GM18508 (cell line): ENCODE data around the gene IL26.

ENCODE experiments used
- ATAC-seq: cut with Tn5 transposase; IDR thresholded peaks from one replicate; pipeline ENCODE4 v1.9.1; 2021; ENCODE audit warnings: moderate number of reproducible peaks; ENCODE audit not compliant: insufficient read depth, unreplicated experiment

The IL26 gene

DNA sequence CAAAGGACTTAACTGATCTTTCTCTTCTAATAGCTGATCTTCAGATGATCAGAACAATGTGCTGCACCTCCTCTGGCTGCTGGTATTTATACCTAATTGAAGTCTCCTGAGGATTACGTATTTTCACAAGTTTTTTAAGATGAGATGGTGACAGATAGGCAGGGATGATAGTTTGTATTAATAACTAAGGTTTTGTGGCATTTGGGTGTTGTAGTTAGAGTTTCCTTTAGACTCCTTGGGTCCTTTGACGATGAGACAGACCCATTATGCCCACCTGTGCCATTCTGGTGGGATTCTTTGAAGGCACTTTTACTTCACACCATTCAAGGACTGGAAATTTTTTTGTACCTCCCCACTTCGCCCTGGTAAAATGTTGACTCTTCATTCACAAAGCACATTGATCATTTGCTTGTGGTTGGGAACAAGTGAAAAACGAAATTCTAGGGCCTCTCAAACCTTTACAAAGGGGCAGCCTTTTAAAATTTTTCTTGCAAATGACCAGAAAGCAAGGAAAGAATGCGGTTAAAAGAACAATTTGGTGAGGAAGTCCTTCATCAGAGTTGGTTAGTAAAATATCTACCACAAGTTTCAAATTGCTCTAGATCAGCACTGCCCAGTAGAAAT, 65.8 kb downstream of the IL26 start, which contains the start of gene IFNG:
IFNG (minus strand) TSS at position 60 of the 624 bp plus-strand sequence. CDS start 125 bp downstream, outside the sequence.
- ATAC-seq: no peak

- ATAC-seq: no peak
Measured at GRCh38 chr12:68158432-68158831, 67.2 kb downstream of the IL26 start.

GRCh38 chr12:68157380-68157779, 68.2 kb downstream of the IL26 start:
- ATAC-seq: no peak

DNA sequence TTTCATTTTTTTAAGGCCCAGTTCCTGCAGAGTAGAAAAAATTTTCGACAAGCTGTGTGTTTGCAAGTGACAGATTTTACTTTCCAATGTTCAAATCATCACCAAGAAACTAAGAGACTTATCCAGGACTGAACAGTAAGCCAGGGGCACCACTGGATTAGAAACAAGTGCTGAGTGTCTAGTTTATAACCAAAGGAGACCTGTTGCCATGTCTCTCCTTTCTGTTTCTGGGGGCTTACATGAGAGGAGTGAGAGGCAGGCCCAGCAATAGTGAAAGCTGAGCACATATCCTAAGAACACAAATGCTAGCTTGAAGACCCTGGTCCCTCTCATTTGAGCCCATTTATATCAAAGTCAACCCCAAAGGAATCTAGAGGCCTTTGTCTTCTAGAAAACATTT, 69.0 kb downstream of the IL26 start:
- no peak for ATAC-seq

- ATAC-seq: no peak
Measured at GRCh38 chr12:68154779-68155178, 70.8 kb downstream of the IL26 start.
